GM19467 (cell line): Measurements from ENCODE around the gene RENBP.

Source experiments
- ATAC-seq: cut with Tn5 transposase; IDR thresholded peaks from one replicate; pipeline ENCODE4 v1.9.1; 2021; ENCODE audit warnings: mild to moderate bottlenecking, moderate library complexity; ENCODE audit not compliant: unreplicated experiment

The RENBP gene

GRCh38 chrX:153971124-153971449, 26.6 kb upstream of the RENBP start:
- peak; percentile 32 for ATAC-seq

DNA sequence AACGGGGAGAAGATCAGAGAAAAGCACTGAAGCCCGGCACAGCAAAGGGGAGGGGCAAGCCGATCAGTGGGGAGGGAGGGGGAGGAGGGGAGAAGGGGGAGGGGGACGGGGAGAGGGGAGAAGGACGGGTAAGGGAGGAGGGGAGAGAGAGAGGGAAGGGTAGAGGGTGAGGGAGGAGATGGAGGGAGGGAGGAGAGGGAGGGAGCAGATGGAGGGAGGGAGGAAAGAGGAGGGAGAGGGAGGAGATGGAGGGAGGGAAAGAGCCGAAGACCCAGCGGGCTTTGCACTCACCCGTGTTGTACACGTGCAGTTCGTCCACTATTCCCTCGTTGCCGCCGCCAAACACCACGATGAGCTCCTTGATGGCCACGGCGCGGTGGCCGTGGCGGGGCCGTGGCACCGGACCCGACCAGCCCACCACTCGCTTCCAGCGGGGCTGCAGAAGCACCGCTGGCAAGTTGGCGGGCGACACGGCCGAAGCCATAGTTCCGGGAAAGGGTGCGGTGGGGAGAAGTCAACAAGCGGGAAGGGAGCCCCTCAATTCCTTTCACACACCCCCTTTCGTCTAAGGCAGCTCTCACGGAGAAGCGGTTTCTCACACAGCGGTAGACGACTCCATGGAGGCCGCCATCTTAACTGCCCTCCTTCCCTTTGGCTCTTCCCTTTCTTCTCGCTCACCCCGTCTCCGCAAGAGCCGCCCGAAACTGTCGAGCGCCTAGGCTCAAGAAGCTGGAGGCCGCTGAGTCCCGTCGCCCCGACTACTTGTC, 26.1 kb upstream of the RENBP start:
- no peak for ATAC-seq

- no peak for ATAC-seq
These were observed 25.5 kb upstream of the RENBP start for GRCh38 chrX:153969904-153970356.

DNA sequence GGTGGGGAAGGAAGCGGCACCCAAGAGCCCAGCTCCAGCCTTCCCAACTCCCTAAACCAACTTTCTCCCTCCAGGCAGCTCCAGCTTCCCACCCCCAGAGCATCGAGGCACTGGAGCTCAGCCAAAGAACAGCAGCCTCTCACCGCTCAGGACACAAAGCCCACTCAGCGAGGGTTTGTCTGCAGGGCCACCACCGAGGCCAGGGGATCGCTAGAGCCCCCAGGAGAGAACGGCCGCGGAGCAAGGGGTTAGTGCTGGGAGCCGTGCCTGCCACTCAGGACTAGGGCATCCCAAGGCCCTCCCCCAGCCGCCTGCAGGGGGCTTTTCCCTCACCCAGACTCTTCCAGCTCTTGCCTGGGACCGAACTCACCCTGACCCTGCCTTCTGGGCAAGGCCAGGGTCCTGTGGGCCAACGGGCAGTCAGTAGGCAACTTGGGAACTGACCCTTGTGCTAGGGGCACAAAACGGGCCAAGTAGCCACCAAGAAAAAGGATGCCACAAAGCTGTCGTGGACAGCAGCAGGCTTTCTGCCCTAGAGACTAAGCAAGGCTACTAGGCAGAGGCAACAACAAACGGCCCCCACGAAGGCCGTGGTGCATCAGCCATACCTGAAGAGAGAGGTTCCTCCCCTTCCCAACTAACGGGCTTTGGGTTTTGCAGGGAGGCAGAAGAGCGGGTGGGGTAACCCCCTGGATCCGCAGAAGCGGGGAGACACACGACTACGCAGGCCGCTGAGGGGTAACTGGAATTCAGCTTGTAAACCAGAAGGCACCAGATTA, 24.9 kb upstream of the RENBP start:
- no peak for ATAC-seq

DNA sequence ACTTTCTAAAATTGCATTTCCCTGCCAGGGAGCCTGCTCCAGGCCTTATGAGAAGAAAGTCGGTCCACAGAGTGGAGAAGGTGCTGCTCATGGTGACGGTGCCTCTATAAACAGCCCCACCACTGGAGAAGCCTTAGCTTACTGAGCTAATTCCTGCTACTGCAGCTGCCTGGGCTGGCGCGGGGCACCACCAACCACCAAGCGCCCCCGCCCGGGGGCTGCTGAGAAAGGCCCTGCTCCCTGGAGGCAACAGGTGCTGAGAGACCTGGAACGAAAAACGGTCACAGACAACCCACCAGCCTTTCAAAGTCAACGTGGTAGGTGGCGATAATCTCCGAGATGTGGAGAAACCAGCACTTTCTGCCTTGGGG, 24.3 kb upstream of the RENBP start:
- no peak for ATAC-seq

- ATAC-seq = no peak
These were observed 23.8 kb upstream of the RENBP start for GRCh38 chrX:153968255-153968654.

DNA sequence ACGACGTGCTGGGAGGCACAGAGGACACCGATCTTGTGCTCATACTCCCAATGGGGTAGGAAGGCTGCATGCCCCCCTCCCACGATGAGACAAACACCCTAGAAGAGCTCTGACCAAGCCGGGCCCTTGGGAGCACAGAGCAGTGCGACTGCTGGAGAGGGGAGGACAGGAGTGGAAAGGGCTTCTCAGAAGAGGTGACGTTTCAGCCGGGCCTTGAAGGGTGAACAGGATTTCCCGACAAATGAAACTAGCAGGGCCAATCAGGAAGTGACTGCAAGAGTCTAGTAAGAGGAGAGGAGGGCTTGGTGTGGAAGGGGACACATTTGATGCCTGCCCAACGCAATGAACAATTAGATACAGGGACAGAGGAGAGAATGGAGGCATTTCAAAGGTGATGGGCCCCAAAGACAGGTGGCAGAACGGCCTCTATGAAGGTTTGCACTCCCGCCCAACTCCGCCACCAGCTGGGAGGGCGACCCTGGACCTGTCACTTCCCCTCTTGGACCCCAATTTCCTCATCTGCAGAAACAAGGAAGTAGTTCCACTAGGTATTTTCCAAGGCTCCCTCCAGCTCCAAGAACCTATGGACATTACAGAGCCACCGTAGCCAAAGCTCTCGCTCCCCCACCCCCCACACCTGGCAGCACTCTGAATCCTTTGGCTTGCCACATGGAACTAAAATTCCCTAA, 23.2 kb upstream of the RENBP start:
- ATAC-seq = no peak

DNA sequence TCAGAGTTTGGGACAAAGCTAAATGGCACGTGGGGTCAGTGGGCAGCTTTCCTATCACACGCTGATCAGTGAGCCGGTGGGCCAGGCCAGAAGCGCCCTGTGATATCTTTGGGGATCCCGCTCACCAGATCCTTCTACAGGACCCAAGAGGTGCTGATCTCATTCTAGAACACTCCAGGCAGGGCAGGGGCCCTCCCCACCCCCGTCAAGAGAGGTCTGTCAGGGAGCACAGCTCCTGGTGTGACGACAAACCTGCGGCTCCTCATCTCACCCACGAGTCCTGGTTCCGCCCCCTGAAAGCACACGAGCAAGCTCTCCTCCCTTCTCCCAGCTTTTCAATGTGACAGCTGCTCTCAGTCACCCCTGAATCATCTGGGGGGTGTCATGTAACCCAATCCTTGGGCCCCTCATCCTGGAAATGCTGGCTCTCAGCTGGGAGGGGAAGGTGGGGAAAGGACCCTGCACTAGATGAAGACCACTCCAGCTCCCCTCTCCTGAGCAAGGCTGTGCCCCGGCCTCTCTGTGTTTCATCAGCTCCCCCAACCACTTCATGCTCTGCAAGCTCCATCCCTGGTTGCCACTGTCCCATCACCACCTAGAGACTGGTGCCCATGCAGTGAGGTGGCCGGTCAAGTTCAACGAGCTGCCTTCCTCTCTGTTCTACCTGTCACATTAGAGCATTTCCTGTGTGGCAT, 22.5 kb upstream of the RENBP start:
- no peak for ATAC-seq

- ATAC-seq = no peak
These were observed 21.8 kb upstream of the RENBP start for GRCh38 chrX:153966283-153966688.

GRCh38 chrX:153965406-153965805, 21.0 kb upstream of the RENBP start:
- no peak for ATAC-seq

DNA sequence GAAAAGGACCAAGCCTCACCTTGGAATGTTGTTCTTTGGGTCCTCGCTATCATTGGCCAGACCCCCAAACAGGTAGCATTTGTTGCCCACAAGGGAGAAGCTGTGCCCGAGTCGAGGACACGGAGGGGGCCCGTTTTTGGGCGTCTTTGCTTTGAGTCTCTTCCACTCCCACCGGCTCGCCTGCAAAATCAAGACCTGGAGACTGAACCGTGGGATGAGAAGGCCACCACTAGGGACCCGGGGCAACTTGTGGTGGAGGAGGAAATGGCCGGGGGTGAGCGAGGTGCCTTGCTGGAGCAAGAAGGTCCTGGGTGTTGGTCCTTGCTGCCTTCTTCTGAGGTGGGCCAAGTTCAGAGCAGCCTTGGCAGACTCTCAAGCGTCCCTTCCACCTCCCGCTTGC, 19.7 kb upstream of the RENBP start:
- no peak for ATAC-seq

DNA sequence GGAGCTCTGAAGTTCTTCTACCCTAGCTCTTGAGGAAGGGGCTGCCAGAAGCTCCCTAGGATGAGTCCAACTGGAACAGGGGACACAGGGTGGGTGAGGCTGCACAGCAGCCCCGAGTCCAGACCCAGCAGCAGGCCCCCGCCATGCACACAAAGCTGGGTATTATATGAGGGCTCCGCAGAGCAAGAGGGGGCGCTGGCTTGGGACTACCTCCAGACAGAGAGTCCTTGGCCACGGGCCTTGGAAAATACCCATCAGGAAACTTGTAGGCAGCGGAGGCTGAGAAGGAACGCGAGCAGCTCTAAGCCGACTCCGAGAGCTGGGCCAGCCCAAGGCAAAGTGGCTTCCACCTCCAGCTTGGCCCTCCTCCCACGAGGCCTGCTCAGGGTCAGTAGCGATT, 19.1 kb upstream of the RENBP start:
- no peak for ATAC-seq

GRCh38 chrX:153961292-153961691, 16.8 kb upstream of the RENBP start:
- no peak for ATAC-seq

DNA sequence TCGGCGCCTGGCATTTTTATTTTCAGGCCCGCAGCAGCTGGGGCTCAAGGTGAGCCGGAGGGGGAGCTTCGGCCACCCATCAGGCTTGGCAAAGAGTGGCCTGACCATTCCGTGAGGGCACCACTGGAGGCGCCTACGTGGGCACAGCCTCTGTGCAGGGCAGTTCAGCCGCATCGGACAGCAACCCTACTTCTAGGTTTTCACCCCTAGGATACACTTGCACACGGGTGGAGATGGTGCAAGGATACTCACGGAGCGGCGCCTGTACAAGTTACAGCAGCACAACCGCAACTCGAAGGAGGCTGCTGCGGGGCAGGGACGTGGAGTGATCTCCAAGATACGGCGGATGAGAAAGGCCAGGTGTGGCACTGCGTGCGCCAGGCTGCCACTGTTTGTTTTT, 16.3 kb upstream of the RENBP start:
- no peak for ATAC-seq

DNA sequence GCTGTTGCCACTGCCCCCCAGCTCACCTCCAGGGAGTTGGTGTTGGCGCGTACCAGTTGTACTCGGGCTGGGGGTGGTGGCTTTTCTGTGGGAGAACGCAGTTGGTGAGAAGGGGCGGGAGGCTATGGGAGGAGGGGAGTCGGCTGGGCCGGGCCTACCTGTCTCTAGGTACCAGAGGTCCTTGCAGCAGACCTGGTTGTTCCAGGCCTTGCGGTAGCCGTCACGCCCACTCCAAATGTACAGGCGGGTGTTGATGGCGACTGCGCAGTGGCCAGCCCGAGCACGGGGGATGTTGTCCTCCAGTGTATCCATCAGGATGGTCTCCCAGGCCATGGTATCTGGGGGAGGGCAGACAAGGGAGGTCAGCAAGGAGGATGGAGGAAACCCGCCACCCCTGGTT, 15.6 kb upstream of the RENBP start:
- no peak for ATAC-seq

- ATAC-seq = no peak
These were observed 15.2 kb upstream of the RENBP start for GRCh38 chrX:153959649-153960048.

DNA sequence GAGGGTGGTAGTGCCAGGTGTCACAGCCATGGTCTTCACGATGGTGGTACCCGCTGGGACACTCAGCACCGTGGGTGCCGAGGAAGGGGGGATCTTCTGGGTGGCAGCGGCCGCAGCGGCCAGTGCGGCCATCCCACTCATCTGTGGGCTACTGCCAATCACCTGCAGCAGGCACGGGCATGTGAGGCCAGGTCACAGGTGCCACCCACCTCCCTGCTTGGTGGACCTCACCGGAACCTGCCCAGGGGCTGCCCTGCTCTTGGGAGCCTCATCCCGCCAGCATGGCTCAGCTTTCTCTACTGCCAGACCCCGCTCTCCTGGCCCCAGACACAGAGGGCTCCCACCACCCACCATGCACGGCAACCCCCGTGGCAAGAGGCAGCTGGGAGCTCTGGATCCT, 14.2 kb upstream of the RENBP start:
- ATAC-seq = no peak

GRCh38 chrX:153957224-153957623, 12.8 kb upstream of the RENBP start:
- ATAC-seq = no peak

DNA sequence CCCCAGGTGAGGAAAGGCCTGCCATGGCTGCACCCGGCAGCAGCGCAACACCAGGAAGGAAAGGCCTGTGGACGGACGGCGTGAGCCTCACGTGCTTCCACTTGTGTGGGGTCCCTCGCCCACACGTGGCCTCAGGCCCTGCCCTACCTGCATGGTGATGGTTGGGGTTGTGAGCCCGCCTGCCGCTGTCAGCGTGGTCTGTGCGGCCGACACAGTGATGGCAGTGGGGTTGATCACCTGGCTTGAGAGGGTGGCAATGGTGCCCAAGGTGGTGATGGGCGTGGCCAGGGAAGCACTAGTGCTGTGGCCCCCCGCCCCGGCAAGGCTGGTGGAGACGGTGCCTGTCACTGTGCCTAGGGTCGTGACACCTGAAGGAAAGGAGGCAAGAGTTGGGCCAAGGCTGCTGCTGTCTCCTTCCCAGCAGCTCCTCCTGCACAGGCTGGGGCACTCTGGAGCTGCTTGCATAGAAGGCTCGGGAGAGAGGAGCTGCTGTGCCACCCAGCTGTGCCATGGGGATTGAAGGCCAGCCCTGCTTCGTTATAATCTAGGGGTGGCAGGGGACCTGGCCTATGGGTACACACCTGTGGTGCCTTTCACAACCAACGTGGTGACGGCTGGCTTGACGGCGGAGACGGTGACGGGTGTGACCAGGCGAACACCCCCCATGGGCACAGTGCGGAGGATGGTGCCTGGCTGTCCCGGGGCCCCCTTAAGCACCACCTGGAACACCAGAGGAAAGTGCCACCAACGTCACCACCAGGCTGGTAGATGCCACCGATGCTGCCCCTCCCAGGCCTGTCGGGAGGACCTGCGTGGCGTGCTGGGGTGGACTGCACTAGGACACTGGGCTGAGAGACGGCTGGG, 11.8 kb upstream of the RENBP start:
- ATAC-seq = no peak

DNA sequence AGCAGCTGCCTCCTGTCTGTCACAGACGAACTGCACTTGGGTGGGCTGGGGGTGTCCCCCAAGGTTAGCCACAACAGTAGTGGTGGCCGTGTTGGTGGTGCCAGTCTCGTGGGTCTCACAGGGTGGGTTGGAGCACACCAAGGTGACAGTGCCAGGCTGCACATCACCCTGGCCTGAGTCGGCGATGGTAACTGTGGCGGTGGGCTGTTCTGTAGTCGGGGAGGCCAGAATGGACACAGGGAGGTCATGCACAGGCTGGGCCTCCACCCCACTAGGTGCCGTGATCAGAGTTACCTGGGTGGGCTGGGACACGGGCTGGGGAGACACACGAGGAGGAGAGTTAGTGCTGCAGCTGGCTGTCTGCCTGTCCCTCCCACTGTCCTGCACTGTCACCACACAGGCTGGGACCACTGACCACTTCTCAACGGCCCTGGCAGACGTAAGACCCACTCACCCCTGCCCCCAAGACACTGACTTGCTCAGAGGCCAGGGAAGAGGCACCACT, 10.8 kb upstream of the RENBP start:
- no peak for ATAC-seq
